Measurements from ENCODE around the gene RAB5B.
"Not testable (repeated sequence)": the region's sequence is repeated elsewhere in the genome, so short reads cannot be mapped to it uniquely, and the experiment has no call there.

The RAB5B gene

GRCh38 chr12:56029666-56030293, 55.9 kb downstream of the RAB5B start:
- H3K9ac ChIP-seq (ENCODE audit: low read depth in 1 of 2, low read length in 2 of 2) = no peak overlapping the region
- H3K4me1 ChIP-seq (ENCODE audit: control insufficient read depth in 2 of 2, insufficient read depth in 2 of 2, low read length in 2 of 2) = peaks cover 0 to 3% of the 10 kb centered on the region in 2 donors
- peaks cover 3 to 19% of the 10 kb centered on the region in 2 donors for H3K36me3 ChIP-seq (ENCODE audit: control insufficient read depth in 2 of 2, insufficient read depth in 2 of 2, low read length in 2 of 2)
- no peak overlapping the region for H3K4me3 ChIP-seq (ENCODE audit: low read length in 2 of 2)
- no peak overlapping the region for H3K27ac ChIP-seq (ENCODE audit: low read depth in 2 of 2, low read length in 2 of 2)
- H3K9me3 ChIP-seq (ENCODE audit: control insufficient read depth in 2 of 2, low read length in 2 of 2) = no peaks in the 10 kb centered on the region
- H3K27me3 ChIP-seq (ENCODE audit: control insufficient read depth in 2 of 2, insufficient read depth in 2 of 2, low read length in 2 of 2) = no peaks in the 10 kb centered on the region

GRCh38 chr12:56031987-56032386, 58.1 kb downstream of the RAB5B start:
- no peak overlapping the region for H3K9ac ChIP-seq (ENCODE audit: low read depth in 1 of 2, low read length in 2 of 2)
- no peak overlapping the region for H3K4me3 ChIP-seq (ENCODE audit: low read length in 2 of 2)
- H3K36me3 ChIP-seq (ENCODE audit: control insufficient read depth in 2 of 2, insufficient read depth in 2 of 2, low read length in 2 of 2) = peaks cover 6 to 26% of the 10 kb centered on the region in 2 donors
- peaks cover 0 to 3% of the 10 kb centered on the region in 2 donors for H3K4me1 ChIP-seq (ENCODE audit: control insufficient read depth in 2 of 2, insufficient read depth in 2 of 2, low read length in 2 of 2)
- no peak overlapping the region for H3K27ac ChIP-seq (ENCODE audit: low read depth in 2 of 2, low read length in 2 of 2)
- no peaks in the 10 kb centered on the region for H3K9me3 ChIP-seq (ENCODE audit: control insufficient read depth in 2 of 2, low read length in 2 of 2)
- no peaks in the 10 kb centered on the region for H3K27me3 ChIP-seq (ENCODE audit: control insufficient read depth in 2 of 2, insufficient read depth in 2 of 2, low read length in 2 of 2)

GRCh38 chr12:56034586-56035332, 60.9 kb downstream of the RAB5B start:
- H3K9me3 ChIP-seq (ENCODE audit: control insufficient read depth in 2 of 2, low read length in 2 of 2) = no peaks in the 10 kb centered on the region
- H3K4me1 ChIP-seq (ENCODE audit: control insufficient read depth in 2 of 2, insufficient read depth in 2 of 2, low read length in 2 of 2) = no peaks in the 10 kb centered on the region
- no peak overlapping the region for H3K9ac ChIP-seq (ENCODE audit: low read depth in 1 of 2, low read length in 2 of 2)
- peaks cover 6 to 19% of the 10 kb centered on the region in 2 donors for H3K36me3 ChIP-seq (ENCODE audit: control insufficient read depth in 2 of 2, insufficient read depth in 2 of 2, low read length in 2 of 2)
- no peaks in the 10 kb centered on the region for H3K27me3 ChIP-seq (ENCODE audit: control insufficient read depth in 2 of 2, insufficient read depth in 2 of 2, low read length in 2 of 2)
- no peak overlapping the region for H3K27ac ChIP-seq (ENCODE audit: low read depth in 2 of 2, low read length in 2 of 2)
- H3K4me3 ChIP-seq (ENCODE audit: low read length in 2 of 2) = no peak overlapping the region

GRCh38 chr12:56037161-56037560, 63.3 kb downstream of the RAB5B start:
- H3K27me3 ChIP-seq (ENCODE audit: control insufficient read depth in 2 of 2, insufficient read depth in 2 of 2, low read length in 2 of 2) = no peaks in the 10 kb centered on the region
- H3K9me3 ChIP-seq (ENCODE audit: control insufficient read depth in 2 of 2, low read length in 2 of 2) = no peaks in the 10 kb centered on the region
- H3K9ac ChIP-seq (ENCODE audit: low read depth in 1 of 2, low read length in 2 of 2) = no peak overlapping the region
- H3K36me3 ChIP-seq (ENCODE audit: control insufficient read depth in 2 of 2, insufficient read depth in 2 of 2, low read length in 2 of 2) = peaks cover 6 to 18% of the 10 kb centered on the region in 2 donors
- H3K27ac ChIP-seq (ENCODE audit: low read depth in 2 of 2, low read length in 2 of 2) = no peak overlapping the region
- H3K4me3 ChIP-seq (ENCODE audit: low read length in 2 of 2) = no peak overlapping the region
- peaks cover 5 to 6% of the 10 kb centered on the region in 2 donors for H3K4me1 ChIP-seq (ENCODE audit: control insufficient read depth in 2 of 2, insufficient read depth in 2 of 2, low read length in 2 of 2)

- H3K27me3 ChIP-seq (ENCODE audit: control insufficient read depth in 2 of 2, insufficient read depth in 2 of 2, low read length in 2 of 2) = no peaks in the 10 kb centered on the region
- no peak overlapping the region for H3K27ac ChIP-seq (ENCODE audit: low read depth in 2 of 2, low read length in 2 of 2)
- peaks cover 3 to 9% of the 10 kb centered on the region in 2 donors for H3K36me3 ChIP-seq (ENCODE audit: control insufficient read depth in 2 of 2, insufficient read depth in 2 of 2, low read length in 2 of 2)
- H3K9me3 ChIP-seq (ENCODE audit: control insufficient read depth in 2 of 2, low read length in 2 of 2) = no peaks in the 10 kb centered on the region
- H3K4me3 ChIP-seq (ENCODE audit: low read length in 2 of 2) = no peak overlapping the region
- H3K4me1 ChIP-seq (ENCODE audit: control insufficient read depth in 2 of 2, insufficient read depth in 2 of 2, low read length in 2 of 2) = peaks cover 12 to 13% of the 10 kb centered on the region in 2 donors
- H3K9ac ChIP-seq (ENCODE audit: low read depth in 1 of 2, low read length in 2 of 2) = no peak overlapping the region
Observed at GRCh38 chr12:56038022-56038655, 64.3 kb downstream of the RAB5B start.

- peaks cover 19 to 20% of the 10 kb centered on the region in 2 donors for H3K4me1 ChIP-seq (ENCODE audit: control insufficient read depth in 2 of 2, insufficient read depth in 2 of 2, low read length in 2 of 2)
- H3K9me3 ChIP-seq (ENCODE audit: control insufficient read depth in 2 of 2, low read length in 2 of 2) = no peaks in the 10 kb centered on the region
- H3K4me3 ChIP-seq (ENCODE audit: low read length in 2 of 2) = no peak overlapping the region
- no peak overlapping the region for H3K27ac ChIP-seq (ENCODE audit: low read depth in 2 of 2, low read length in 2 of 2)
- peaks cover 16 to 25% of the 10 kb centered on the region in 2 donors for H3K36me3 ChIP-seq (ENCODE audit: control insufficient read depth in 2 of 2, insufficient read depth in 2 of 2, low read length in 2 of 2)
- H3K9ac ChIP-seq (ENCODE audit: low read depth in 1 of 2, low read length in 2 of 2) = no peak overlapping the region
- no peaks in the 10 kb centered on the region for H3K27me3 ChIP-seq (ENCODE audit: control insufficient read depth in 2 of 2, insufficient read depth in 2 of 2, low read length in 2 of 2)
Observed at GRCh38 chr12:56040151-56040550, 66.3 kb downstream of the RAB5B start.

GRCh38 chr12:56040963-56041551, 67.2 kb downstream of the RAB5B start:
- H3K9ac ChIP-seq (ENCODE audit: low read depth in 1 of 2, low read length in 2 of 2) = peak overlapping the region; percentile 62 to 63
- peak overlapping the region; percentile 98 to 99 for H3K4me3 ChIP-seq (ENCODE audit: low read length in 2 of 2)
- no peaks in the 10 kb centered on the region for H3K27me3 ChIP-seq (ENCODE audit: control insufficient read depth in 2 of 2, insufficient read depth in 2 of 2, low read length in 2 of 2)
- H3K27ac ChIP-seq (ENCODE audit: low read depth in 2 of 2, low read length in 2 of 2) = peak overlapping the region; percentile 94 to 95
- no peaks in the 10 kb centered on the region for H3K9me3 ChIP-seq (ENCODE audit: control insufficient read depth in 2 of 2, low read length in 2 of 2)
- peaks cover 19 to 26% of the 10 kb centered on the region in 2 donors for H3K4me1 ChIP-seq (ENCODE audit: control insufficient read depth in 2 of 2, insufficient read depth in 2 of 2, low read length in 2 of 2)
- peaks cover 21 to 28% of the 10 kb centered on the region in 2 donors for H3K36me3 ChIP-seq (ENCODE audit: control insufficient read depth in 2 of 2, insufficient read depth in 2 of 2, low read length in 2 of 2)

GRCh38 chr12:56041552-56042429, 67.9 kb downstream of the RAB5B start, which contains the start of gene RPS26:
TSS of gene RPS26 (plus strand) at chr12:56041918. CDS start at chr12:56042167, 249 bp downstream.
- Histone ChIP-seq H3K27ac (ENCODE audit: low read depth in 2 of 2, low read length in 2 of 2) (peak within 1 kb of the TSS; percentile 94 to 95), H3K9me3 (ENCODE audit: control insufficient read depth in 2 of 2, low read length in 2 of 2) (no peaks in the 10 kb centered on the region), H3K27me3 (ENCODE audit: control insufficient read depth in 2 of 2, insufficient read depth in 2 of 2, low read length in 2 of 2) (no peaks in the 10 kb centered on the region), H3K36me3 (ENCODE audit: control insufficient read depth in 2 of 2, insufficient read depth in 2 of 2, low read length in 2 of 2) (peaks cover 21 to 28% of the 10 kb centered on the region in 2 donors), H3K4me3 (ENCODE audit: low read length in 2 of 2) (peak within 1 kb of the TSS; percentile 98 to 99), H3K4me1 (ENCODE audit: control insufficient read depth in 2 of 2, insufficient read depth in 2 of 2, low read length in 2 of 2) (peaks cover 19 to 26% of the 10 kb centered on the region in 2 donors), H3K9ac (ENCODE audit: low read depth in 1 of 2, low read length in 2 of 2) (peak within 1 kb of the TSS; percentile 92)

- H3K36me3 ChIP-seq (ENCODE audit: control insufficient read depth in 2 of 2, insufficient read depth in 2 of 2, low read length in 2 of 2) = peaks cover 21 to 28% of the 10 kb centered on the region in 2 donors
- H3K9me3 ChIP-seq (ENCODE audit: control insufficient read depth in 2 of 2, low read length in 2 of 2); H3K27me3 ChIP-seq (ENCODE audit: control insufficient read depth in 2 of 2, insufficient read depth in 2 of 2, low read length in 2 of 2): not testable (repeated sequence)
- H3K4me1 ChIP-seq (ENCODE audit: control insufficient read depth in 2 of 2, insufficient read depth in 2 of 2, low read length in 2 of 2) = peaks cover 19 to 26% of the 10 kb centered on the region in 2 donors
- peak overlapping the region; percentile 92 for H3K9ac ChIP-seq (ENCODE audit: low read depth in 1 of 2, low read length in 2 of 2)
- peak overlapping the region; percentile 98 to 99 for H3K4me3 ChIP-seq (ENCODE audit: low read length in 2 of 2)
- peak overlapping the region; percentile 94 to 95 for H3K27ac ChIP-seq (ENCODE audit: low read depth in 2 of 2, low read length in 2 of 2)
Observed at GRCh38 chr12:56042430-56042813, 68.5 kb downstream of the RAB5B start.

Measured in mucosa of rectum (tissue), 2 donors.